Muscle layer of duodenum (tissue), 2 donors: ENCODE measurements around the gene WASL.
A peak's percentile ranks its signal among the peaks of the same experiment; 100 is the strongest.
"Not testable (repeated sequence)": the region's sequence is repeated elsewhere in the genome, so short reads cannot be mapped to it uniquely, and the experiment has no call there.

Experiments used
- H3K27ac ChIP-seq: one replicate; pipeline ENCODE4 v1.7.0; 2013; ENCODE audit warnings: mild to moderate bottlenecking, low read length
- H3K27me3 ChIP-seq: one replicate; pipeline ENCODE4 v1.7.0; 2013; ENCODE audit warnings: low read depth, mild to moderate bottlenecking, control low read depth, low read length
- H3K36me3 ChIP-seq, 2 donors: one replicate each; pipeline ENCODE4 v1.7.0; 2013; ENCODE audit warnings: low read length in 2 of 2, control low read depth in 1 of 2, mild to moderate bottlenecking in 1 of 2; ENCODE audit not compliant: insufficient read depth in 2 of 2, control insufficient read depth in 1 of 2
- H3K4me1 ChIP-seq, 2 donors: one replicate each; pipeline ENCODE4 v1.7.0; 2013; ENCODE audit warnings: low read length in 2 of 2, mild to moderate bottlenecking in 2 of 2, control low read depth in 1 of 2, moderate library complexity in 1 of 2; ENCODE audit not compliant: insufficient read depth in 2 of 2, control insufficient read depth in 1 of 2
- H3K4me3 ChIP-seq, 2 donors: one replicate each; pipeline ENCODE4 v1.7.0; 2013; ENCODE audit warnings: low read length in 2 of 2, low read depth in 1 of 2, mild to moderate bottlenecking in 1 of 2
- H3K9me3 ChIP-seq, 2 donors: one replicate each; pipeline ENCODE4 v1.7.0; 2013; ENCODE audit warnings: low read length in 2 of 2, control low read depth in 1 of 2, mild to moderate bottlenecking in 1 of 2; ENCODE audit not compliant: control insufficient read depth in 1 of 2
- donor health status: healthy.

Gene WASL

GRCh38 chr7:123784263-123784662 is 35.5 kb upstream of the WASL start:
- H3K4me3 ChIP-seq: no peak overlapping the region
- H3K27ac ChIP-seq: peak overlapping the region; percentile 5
- no peaks in the 10 kb centered on the region for H3K9me3 ChIP-seq
- H3K4me1 ChIP-seq: no peaks in the 10 kb centered on the region
- no peaks in the 10 kb centered on the region for H3K36me3 ChIP-seq
- no peaks in the 10 kb centered on the region for H3K27me3 ChIP-seq

- Histone ChIP-seq H3K27me3 (no peaks in the 10 kb centered on the region), H3K4me3 (no peak overlapping the region), H3K27ac (peak overlapping the region; percentile 5), H3K4me1 (no peaks in the 10 kb centered on the region), H3K9me3 (no peaks in the 10 kb centered on the region), H3K36me3 (no peaks in the 10 kb centered on the region)
Measured at GRCh38 chr7:123783820-123784219, 35.0 kb upstream of the WASL start.

- H3K27ac ChIP-seq: no peak overlapping the region
Measured at GRCh38 chr7:123782071-123782798, 33.4 kb upstream of the WASL start.

GRCh38 chr7:123780472-123780871 is 31.7 kb upstream of the WASL start:
- H3K27ac ChIP-seq, H3K9me3 ChIP-seq, H3K36me3 ChIP-seq, H3K4me1 ChIP-seq, H3K4me3 ChIP-seq, H3K27me3 ChIP-seq: not testable (repeated sequence)

More at GRCh38 chr7:123782071-123782798, 33.4 kb upstream of the WASL start:
- H3K4me3 ChIP-seq: no peak overlapping the region
- H3K9me3 ChIP-seq: no peaks in the 10 kb centered on the region
- H3K36me3 ChIP-seq: no peaks in the 10 kb centered on the region
- no peaks in the 10 kb centered on the region for H3K27me3 ChIP-seq
- H3K4me1 ChIP-seq: no peaks in the 10 kb centered on the region

- no peaks in the 10 kb centered on the region for H3K9me3 ChIP-seq
- H3K27me3 ChIP-seq: no peaks in the 10 kb centered on the region
- H3K4me1 ChIP-seq: no peaks in the 10 kb centered on the region
- no peaks in the 10 kb centered on the region for H3K36me3 ChIP-seq
- H3K27ac ChIP-seq: no peak overlapping the region
- H3K4me3 ChIP-seq: no peak overlapping the region
Measured at GRCh38 chr7:123774496-123774895, 25.7 kb upstream of the WASL start.

GRCh38 chr7:123773481-123773880 is 24.7 kb upstream of the WASL start:
- no peak overlapping the region for H3K4me3 ChIP-seq
- H3K4me1 ChIP-seq: no peaks in the 10 kb centered on the region
- H3K27ac ChIP-seq: no peak overlapping the region
- no peaks in the 10 kb centered on the region for H3K36me3 ChIP-seq
- H3K9me3 ChIP-seq: no peaks in the 10 kb centered on the region
- H3K27me3 ChIP-seq: no peaks in the 10 kb centered on the region

- Histone ChIP-seq H3K4me3 (no peak overlapping the region), H3K4me1 (no peaks in the 10 kb centered on the region), H3K27ac (no peak overlapping the region), H3K9me3 (no peaks in the 10 kb centered on the region), H3K36me3 (no peaks in the 10 kb centered on the region), H3K27me3 (no peaks in the 10 kb centered on the region)
Measured at GRCh38 chr7:123772652-123773051, 23.8 kb upstream of the WASL start.

- H3K9me3 ChIP-seq: no peaks in the 10 kb centered on the region
- no peaks in the 10 kb centered on the region for H3K4me1 ChIP-seq
Measured at GRCh38 chr7:123771846-123772245, 23.0 kb upstream of the WASL start.

GRCh38 chr7:123771256-123771655 is 22.5 kb upstream of the WASL start:
- no peaks in the 10 kb centered on the region for H3K4me1 ChIP-seq
- no peak overlapping the region for H3K27ac ChIP-seq
- H3K27me3 ChIP-seq: no peaks in the 10 kb centered on the region
- H3K9me3 ChIP-seq: no peaks in the 10 kb centered on the region
- no peaks in the 10 kb centered on the region for H3K36me3 ChIP-seq
- no peak overlapping the region for H3K4me3 ChIP-seq

More at GRCh38 chr7:123771846-123772245, 23.0 kb upstream of the WASL start:
- Histone ChIP-seq H3K4me3 (no peak overlapping the region), H3K27ac (no peak overlapping the region), H3K36me3 (no peaks in the 10 kb centered on the region), H3K27me3 (no peaks in the 10 kb centered on the region)

- H3K36me3 ChIP-seq: no peaks in the 10 kb centered on the region
- no peak overlapping the region for H3K27ac ChIP-seq
- no peaks in the 10 kb centered on the region for H3K27me3 ChIP-seq
- H3K4me3 ChIP-seq: no peak overlapping the region
- H3K9me3 ChIP-seq: no peaks in the 10 kb centered on the region
- no peaks in the 10 kb centered on the region for H3K4me1 ChIP-seq
Measured at GRCh38 chr7:123770378-123770777, 21.6 kb upstream of the WASL start.

GRCh38 chr7:123769371-123769770 is 20.6 kb upstream of the WASL start:
- H3K36me3 ChIP-seq: no peaks in the 10 kb centered on the region
- no peak overlapping the region for H3K27ac ChIP-seq
- no peaks in the 10 kb centered on the region for H3K27me3 ChIP-seq
- H3K9me3 ChIP-seq: no peaks in the 10 kb centered on the region
- H3K4me3 ChIP-seq: no peak overlapping the region
- H3K4me1 ChIP-seq: no peaks in the 10 kb centered on the region

GRCh38 chr7:123768493-123768892 is 19.7 kb upstream of the WASL start:
- H3K27ac ChIP-seq: no peak overlapping the region
- H3K36me3 ChIP-seq: no peaks in the 10 kb centered on the region
- H3K4me1 ChIP-seq: no peaks in the 10 kb centered on the region
- H3K9me3 ChIP-seq: no peaks in the 10 kb centered on the region
- no peaks in the 10 kb centered on the region for H3K27me3 ChIP-seq
- no peak overlapping the region for H3K4me3 ChIP-seq
